ENCODE measurements around the gene TINAGL1. TPM values are rescaled to one million over a fixed set of nuclear protein-coding genes. Genes with fewer than 3 reads are reported as not detected.
A peak's percentile ranks its signal among the peaks of the same experiment; 100 is the strongest.

Gene TINAGL1
- total RNA-seq, 1 donor from 2014 or later: 5.7 TPM

- H3K36me3 Mint-ChIP-seq (ENCODE audit: low read depth, unreplicated experiment): peaks cover 3% of the 10 kb centered on the region
- H3K9me3 Mint-ChIP-seq (ENCODE audit: unreplicated experiment): no peaks in the 10 kb centered on the region
- no peak overlapping the region for H3K27ac Mint-ChIP-seq (ENCODE audit: unreplicated experiment)
- no peaks in the 10 kb centered on the region for H3K27me3 ChIP-seq (ENCODE audit: insufficient read depth, low read length)
- no peak for DNase-seq (ENCODE audit: low read depth)
- H3K79me2 ChIP-seq (ENCODE audit: insufficient read depth, low read length): no peaks in the 10 kb centered on the region
- H3K4me3 Mint-ChIP-seq (ENCODE audit: unreplicated experiment): no peak overlapping the region
- H3K27me3 Mint-ChIP-seq (ENCODE audit: low read depth, unreplicated experiment): peaks cover 21% of the 10 kb centered on the region
- peak overlapping the region; percentile 61 for H3K9ac ChIP-seq (ENCODE audit: low read length)
- H3K4me1 ChIP-seq (ENCODE audit: insufficient read depth, low read length): peaks cover 19% of the 10 kb centered on the region
- no peak for FAIRE-seq
- peak overlapping the region; percentile 62 for H2AFZ ChIP-seq (ENCODE audit: low read depth, low read length)
- no peaks in the 10 kb centered on the region for H3K36me3 ChIP-seq (ENCODE audit: insufficient read depth, low read length)
- peak overlapping the region; percentile 79 for H3K4me2 ChIP-seq (ENCODE audit: low read length)
- no peak overlapping the region for H3K27ac ChIP-seq (ENCODE audit: low read depth, low read length)
- TF ChIP-seq, protein P1, sequence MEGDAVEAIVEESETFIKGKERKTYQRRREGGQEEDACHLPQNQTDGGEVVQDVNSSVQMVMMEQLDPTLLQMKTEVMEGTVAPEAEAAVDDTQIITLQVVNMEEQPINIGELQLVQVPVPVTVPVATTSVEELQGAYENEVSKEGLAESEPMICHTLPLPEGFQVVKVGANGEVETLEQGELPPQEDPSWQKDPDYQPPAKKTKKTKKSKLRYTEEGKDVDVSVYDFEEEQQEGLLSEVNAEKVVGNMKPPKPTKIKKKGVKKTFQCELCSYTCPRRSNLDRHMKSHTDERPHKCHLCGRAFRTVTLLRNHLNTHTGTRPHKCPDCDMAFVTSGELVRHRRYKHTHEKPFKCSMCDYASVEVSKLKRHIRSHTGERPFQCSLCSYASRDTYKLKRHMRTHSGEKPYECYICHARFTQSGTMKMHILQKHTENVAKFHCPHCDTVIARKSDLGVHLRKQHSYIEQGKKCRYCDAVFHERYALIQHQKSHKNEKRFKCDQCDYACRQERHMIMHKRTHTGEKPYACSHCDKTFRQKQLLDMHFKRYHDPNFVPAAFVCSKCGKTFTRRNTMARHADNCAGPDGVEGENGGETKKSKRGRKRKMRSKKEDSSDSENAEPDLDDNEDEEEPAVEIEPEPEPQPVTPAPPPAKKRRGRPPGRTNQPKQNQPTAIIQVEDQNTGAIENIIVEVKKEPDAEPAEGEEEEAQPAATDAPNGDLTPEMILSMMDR (IDR thresholded peaks at IDR 0.05; ENCODE audit: insufficient read depth, low read depth, low read length): no peak
- no peaks in the 10 kb centered on the region for H4K20me1 ChIP-seq (ENCODE audit: insufficient read depth, low read length)
- no peaks in the 10 kb centered on the region for H3K9me3 ChIP-seq (ENCODE audit: insufficient read depth, low read depth, low read length)
- H3K4me3 ChIP-seq (ENCODE audit: insufficient read depth, low read depth, low read length): peak overlapping the region; percentile 17
- H3K4me1 Mint-ChIP-seq (ENCODE audit: low read depth, unreplicated experiment): peaks cover 9% of the 10 kb centered on the region
These were observed 12.6 kb downstream of the TINAGL1 start for GRCh38 chr1:31588751-31589515.

- Histone ChIP-seq H3K4me1 (ENCODE audit: insufficient read depth, low read length) (peaks cover 14% of the 10 kb centered on the region), H2AFZ (ENCODE audit: low read depth, low read length) (no peak overlapping the region), H3K9me3 (ENCODE audit: insufficient read depth, low read depth, low read length) (no peaks in the 10 kb centered on the region), H3K4me3 (ENCODE audit: insufficient read depth, low read depth, low read length) (no peak overlapping the region), H4K20me1 (ENCODE audit: insufficient read depth, low read length) (no peaks in the 10 kb centered on the region), H3K36me3 (ENCODE audit: insufficient read depth, low read length) (no peaks in the 10 kb centered on the region), H3K79me2 (ENCODE audit: insufficient read depth, low read length) (no peaks in the 10 kb centered on the region), H3K9ac (ENCODE audit: low read length) (no peak overlapping the region), H3K4me2 (ENCODE audit: low read length) (no peak overlapping the region), H3K27ac (ENCODE audit: low read depth, low read length) (no peak overlapping the region), H3K27me3 (ENCODE audit: insufficient read depth, low read length) (no peaks in the 10 kb centered on the region)
- Mint-ChIP-seq H3K4me1 (ENCODE audit: low read depth, unreplicated experiment) (peaks cover 11% of the 10 kb centered on the region), H3K27ac (ENCODE audit: unreplicated experiment) (peak overlapping the region; percentile 45), H3K36me3 (ENCODE audit: low read depth, unreplicated experiment) (peaks cover 3% of the 10 kb centered on the region), H3K4me3 (ENCODE audit: unreplicated experiment) (no peak overlapping the region), H3K9me3 (ENCODE audit: unreplicated experiment) (no peaks in the 10 kb centered on the region), H3K27me3 (ENCODE audit: low read depth, unreplicated experiment) (peaks cover 16% of the 10 kb centered on the region)
- FAIRE-seq (no peak), DNase-seq (ENCODE audit: low read depth) (peak; percentile 24)
- no peak for TF ChIP-seq EZH2 (IDR thresholded peaks at IDR 0.05; ENCODE audit: insufficient read depth, low read length)
- TF ChIP-seq, protein P1 (IDR thresholded peaks at IDR 0.05; ENCODE audit: insufficient read depth, low read depth, low read length): no peak
These were observed 15.2 kb downstream of the TINAGL1 start for GRCh38 chr1:31591425-31592093.

DNA sequence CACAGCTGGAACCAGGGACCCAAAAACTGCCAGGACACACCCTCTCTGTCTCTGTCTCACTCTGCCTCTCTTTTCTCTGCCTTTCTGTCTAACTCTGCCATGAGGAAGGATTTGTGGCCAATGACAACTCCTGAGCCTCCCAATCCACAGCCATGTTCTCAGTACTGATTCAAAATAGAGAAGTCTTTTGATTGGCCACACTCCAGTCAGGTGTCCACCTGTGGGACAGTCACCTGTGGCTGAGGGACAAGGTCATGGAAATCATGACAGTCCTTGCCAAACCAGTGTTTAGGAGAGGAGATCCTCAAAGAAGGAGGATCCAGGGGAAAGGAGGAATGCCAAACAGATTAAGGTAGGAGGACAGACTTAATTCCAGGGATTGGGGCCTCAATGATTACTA is 15.8 kb downstream of the TINAGL1 start:
- Histone ChIP-seq H3K36me3 (ENCODE audit: insufficient read depth, low read length) (no peaks in the 10 kb centered on the region), H3K9me3 (ENCODE audit: insufficient read depth, low read depth, low read length) (no peaks in the 10 kb centered on the region), H4K20me1 (ENCODE audit: insufficient read depth, low read length) (no peaks in the 10 kb centered on the region), H3K4me3 (ENCODE audit: insufficient read depth, low read depth, low read length) (no peak overlapping the region), H3K4me2 (ENCODE audit: low read length) (no peak overlapping the region), H3K27me3 (ENCODE audit: insufficient read depth, low read length) (no peaks in the 10 kb centered on the region), H3K27ac (ENCODE audit: low read depth, low read length) (no peak overlapping the region), H3K9ac (ENCODE audit: low read length) (no peak overlapping the region), H3K79me2 (ENCODE audit: insufficient read depth, low read length) (no peaks in the 10 kb centered on the region), H3K4me1 (ENCODE audit: insufficient read depth, low read length) (peaks cover 14% of the 10 kb centered on the region), H2AFZ (ENCODE audit: low read depth, low read length) (no peak overlapping the region)
- H3K27ac Mint-ChIP-seq (ENCODE audit: unreplicated experiment): no peak overlapping the region
- peaks cover 3% of the 10 kb centered on the region for H3K36me3 Mint-ChIP-seq (ENCODE audit: low read depth, unreplicated experiment)
- DNase-seq (ENCODE audit: low read depth) (no peak), FAIRE-seq (no peak)
- H3K4me3 Mint-ChIP-seq (ENCODE audit: unreplicated experiment): no peak overlapping the region
- TF ChIP-seq, protein P1 (IDR thresholded peaks at IDR 0.05; ENCODE audit: insufficient read depth, low read depth, low read length): no peak
- TF ChIP-seq EZH2 (IDR thresholded peaks at IDR 0.05; ENCODE audit: insufficient read depth, low read length): no peak
- H3K4me1 Mint-ChIP-seq (ENCODE audit: low read depth, unreplicated experiment): peaks cover 11% of the 10 kb centered on the region
- H3K9me3 Mint-ChIP-seq (ENCODE audit: unreplicated experiment): no peaks in the 10 kb centered on the region
- H3K27me3 Mint-ChIP-seq (ENCODE audit: low read depth, unreplicated experiment): peaks cover 19% of the 10 kb centered on the region

Measured in astrocyte (in vitro differentiated cells and primary cell).